Measurements from ENCODE around the gene MAPK8IP3.
A peak's percentile ranks its signal among the peaks of the same experiment; 100 is the strongest.

- TF ChIP-seq POLR2A (IDR thresholded peaks at IDR 0.05) = no peak
- peak in 4 of 6 experiments; percentile 41 to 72 (median 66) for TF ChIP-seq CTCF (IDR thresholded peaks at IDR 0.05)
These were observed 106.8 kb downstream of the MAPK8IP3 start for GRCh38 chr16:1812732-1813163.

All from Peyer's patch (tissue), 4 donors.